ENCODE data around the gene TMEM191B.
"Not testable (repeated sequence)": the region's sequence is repeated elsewhere in the genome, so short reads cannot be mapped to it uniquely, and the experiment has no call there.

The TMEM191B gene

GRCh38 chr22:18527752-18528596 is at the start of gene TMEM191B:
TMEM191B (plus strand) TSS chr22:18527802; CDS start chr22:18527981, 179 bp downstream.
- DNase-seq = not testable (repeated sequence)

GRCh38 chr22:18496227-18496626 is 31.4 kb upstream of the TMEM191B start:
- not testable (repeated sequence) for DNase-seq

GRCh38 chr22:18511327-18511726 is 16.3 kb upstream of the TMEM191B start:
- DNase-seq = not testable (repeated sequence)

GRCh38 chr22:18512378-18512777 is 15.2 kb upstream of the TMEM191B start:
- DNase-seq = not testable (repeated sequence)

- not testable (repeated sequence) for DNase-seq
Measured at GRCh38 chr22:18513454-18513853, 14.1 kb upstream of the TMEM191B start.

- DNase-seq = not testable (repeated sequence)
Measured at GRCh38 chr22:18518061-18518460, 9.5 kb upstream of the TMEM191B start, which contains the start of gene GGTLC3. GGTLC3 (minus strand) TSS chr22:18518161; CDS start chr22:18517897, 264 bp downstream.

- not testable (repeated sequence) for DNase-seq
Measured at GRCh38 chr22:18522762-18523161, 4.8 kb upstream of the TMEM191B start.

- not testable (repeated sequence) for DNase-seq
Measured at GRCh38 chr22:18523328-18523727, 4.3 kb upstream of the TMEM191B start.

GRCh38 chr22:18528597-18529415 is 1.2 kb downstream of the TMEM191B start:
- not testable (repeated sequence) for DNase-seq

- not testable (repeated sequence) for DNase-seq
Measured at GRCh38 chr22:18529416-18530145, 2.0 kb downstream of the TMEM191B start.

- DNase-seq = not testable (repeated sequence)
Measured at GRCh38 chr22:18533633-18534032, 6.0 kb downstream of the TMEM191B start.

- DNase-seq = not testable (repeated sequence)
Measured at GRCh38 chr22:18534315-18534714, 6.7 kb downstream of the TMEM191B start.

GRCh38 chr22:18539994-18540393 is 12.4 kb downstream of the TMEM191B start:
- not testable (repeated sequence) for DNase-seq

GRCh38 chr22:18543400-18543799 is 15.8 kb downstream of the TMEM191B start:
- not testable (repeated sequence) for DNase-seq

GRCh38 chr22:18544615-18545014 is 17.0 kb downstream of the TMEM191B start:
- DNase-seq = not testable (repeated sequence)

- DNase-seq = not testable (repeated sequence)
Measured at GRCh38 chr22:18549458-18550179, 22.0 kb downstream of the TMEM191B start.

- not testable (repeated sequence) for DNase-seq
Measured at GRCh38 chr22:18551046-18551445, 23.4 kb downstream of the TMEM191B start.

- not testable (repeated sequence) for DNase-seq
Measured at GRCh38 chr22:18552839-18553597, 25.4 kb downstream of the TMEM191B start.

- DNase-seq = not testable (repeated sequence)
Measured at GRCh38 chr22:18554280-18555256, 27.0 kb downstream of the TMEM191B start.

- not testable (repeated sequence) for DNase-seq
Measured at GRCh38 chr22:18558516-18558915, 30.9 kb downstream of the TMEM191B start.

Data from Kasumi-1 (cell line).